GM06990 (cell line): ENCODE measurements around the gene RRM2.

Experiments
- DNase-seq: peaks from one replicate; pipeline ENCODE4 v3.0.0-alpha.2; 2011; ENCODE audit not compliant: insufficient read length; ENCODE audit errors: extremely low read depth
- H3K27me3 ChIP-seq: replicated peaks from 2 replicates; pipeline ENCODE4 v1.6.0; 2011; ENCODE audit warnings: low read length; ENCODE audit not compliant: control insufficient read depth, insufficient read depth
- H3K36me3 ChIP-seq: 2 replicates; pipeline ENCODE4 v1.5.1; 2011; ENCODE audit warnings: low read length; ENCODE audit not compliant: control insufficient read depth, insufficient read depth
- H3K4me3 ChIP-seq: replicated peaks from 2 replicates; pipeline ENCODE4 v1.5.1; 2011; ENCODE audit warnings: low read depth, mild to moderate bottlenecking, control low read depth, low read length
- CTCF ChIP-seq: IDR thresholded peaks from 2 replicates; pipeline ENCODE4 v1.5.1; 2011; ENCODE audit warnings: low read length, control low read depth, mild to moderate bottlenecking, inconsistent platforms; ENCODE audit not compliant: insufficient read depth, poor library complexity, severe bottlenecking

RRM2 gene

GRCh38 chr2:10148268-10148667 lies 25.7 kb downstream of the RRM2 start:
- no peak overlapping the region for H3K4me3 ChIP-seq
- DNase-seq = no peak
- peaks cover 2% of the 10 kb centered on the region for H3K36me3 ChIP-seq
- no peak for TF ChIP-seq CTCF
- H3K27me3 ChIP-seq = no peaks in the 10 kb centered on the region

GRCh38 chr2:10149635-10150034 lies 27.1 kb downstream of the RRM2 start:
- no peak for DNase-seq
- TF ChIP-seq CTCF = no peak
- H3K27me3 ChIP-seq = no peaks in the 10 kb centered on the region
- peaks cover 2% of the 10 kb centered on the region; the same call in 1 of the 2 replicates for H3K36me3 ChIP-seq
- no peak overlapping the region for H3K4me3 ChIP-seq

- no peak for DNase-seq
- Histone ChIP-seq H3K27me3 (no peaks in the 10 kb centered on the region), H3K4me3 (no peak overlapping the region), H3K36me3 (no peaks in the 10 kb centered on the region; the same call in 1 of the 2 replicates)
- TF ChIP-seq CTCF = no peak
Measured at GRCh38 chr2:10150436-10150835, 27.9 kb downstream of the RRM2 start.

- no peak for DNase-seq
- no peak for TF ChIP-seq CTCF
- no peaks in the 10 kb centered on the region; the same call in 1 of the 2 replicates for H3K36me3 ChIP-seq
- H3K4me3 ChIP-seq = no peak overlapping the region
- H3K27me3 ChIP-seq = no peaks in the 10 kb centered on the region
Measured at GRCh38 chr2:10151462-10151861, 28.9 kb downstream of the RRM2 start.

GRCh38 chr2:10157293-10157692 lies 34.8 kb downstream of the RRM2 start:
- H3K4me3 ChIP-seq = no peak overlapping the region
- no peaks in the 10 kb centered on the region for H3K27me3 ChIP-seq
- no peaks in the 10 kb centered on the region; the same call in 1 of the 2 replicates for H3K36me3 ChIP-seq
- TF ChIP-seq CTCF = no peak
- DNase-seq = no peak

- H3K36me3 ChIP-seq = no peaks in the 10 kb centered on the region; the same call in 1 of the 2 replicates
- DNase-seq = no peak
- no peak for TF ChIP-seq CTCF
- H3K27me3 ChIP-seq = no peaks in the 10 kb centered on the region
- no peak overlapping the region for H3K4me3 ChIP-seq
Measured at GRCh38 chr2:10158681-10159080, 36.1 kb downstream of the RRM2 start.
